A172 (cell line): Measurements from ENCODE around the gene KPNA1. TPM values are rescaled to one million over a fixed set of nuclear protein-coding genes. Genes with fewer than 3 reads are reported as not detected.

Experiments used
- DNase-seq: peaks from one replicate; pipeline ENCODE4 v3.0.0-alpha.2; 2015; ENCODE audit warnings: low spot score
- total RNA-seq: library from RNA; depleted of rRNA; stranded (reverse); fragments of >200 nt; shearing (Covaris generic); gene quantifications from 2 replicates; pipeline ENCODE4 v1.2.3, GENCODE V29; 2014; rRNA removed

The KPNA1 gene
- total RNA-seq, 1 experiment from 2014 or later: 23.8 TPM

GRCh38 chr3:122383771-122384697, 130.7 kb downstream of the KPNA1 start, which contains the start of gene FAM162A:
Gene FAM162A, plus strand, starts transcription at chr3:122384182. Its CDS starts 84 bp downstream, at chr3:122384266.
- DNase-seq: peak; percentile 84

DNA sequence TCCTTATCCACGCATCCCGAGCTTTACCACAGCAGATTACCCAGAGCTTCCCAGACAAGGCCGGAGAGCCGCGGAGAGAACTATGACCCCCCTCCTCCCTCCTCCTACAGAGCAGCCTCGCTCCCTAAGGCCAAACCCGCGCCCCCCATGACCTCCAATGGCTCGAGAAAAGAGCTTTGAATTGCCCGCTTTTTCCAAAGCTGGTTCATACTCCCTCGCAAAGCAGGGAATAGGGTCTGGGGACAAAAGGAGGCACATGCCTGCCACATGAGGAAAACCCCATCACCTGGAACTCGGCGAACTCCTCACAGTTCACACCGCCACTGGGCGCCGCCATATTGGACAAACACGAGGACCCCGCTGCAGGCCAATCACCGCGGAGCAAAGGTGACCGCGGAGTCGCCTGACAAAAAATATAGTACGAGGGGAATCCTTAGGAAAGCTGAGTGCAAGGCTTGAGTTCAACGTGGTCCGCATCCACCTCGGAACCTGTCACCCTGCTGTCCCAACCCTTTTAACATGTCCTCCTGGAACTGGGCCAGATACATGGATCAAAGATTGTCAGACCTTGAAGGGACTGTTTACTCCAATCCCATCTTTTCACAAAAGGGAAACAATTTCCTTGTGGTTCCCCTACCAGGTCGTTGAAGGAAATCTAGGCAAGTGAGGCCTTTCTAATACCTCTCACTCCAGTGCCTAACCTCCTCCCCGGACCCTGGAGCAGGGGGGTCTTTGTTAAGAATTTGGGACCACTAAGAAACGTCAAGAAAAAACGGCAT, 131.7 kb downstream of the KPNA1 start, which contains the start of gene MIX23:
Gene MIX23 (minus strand): TSS at position 344 of the 779 bp plus-strand sequence. CDS start 7 bp downstream, at position 337.
- DNase-seq: peak; percentile 76

DNA sequence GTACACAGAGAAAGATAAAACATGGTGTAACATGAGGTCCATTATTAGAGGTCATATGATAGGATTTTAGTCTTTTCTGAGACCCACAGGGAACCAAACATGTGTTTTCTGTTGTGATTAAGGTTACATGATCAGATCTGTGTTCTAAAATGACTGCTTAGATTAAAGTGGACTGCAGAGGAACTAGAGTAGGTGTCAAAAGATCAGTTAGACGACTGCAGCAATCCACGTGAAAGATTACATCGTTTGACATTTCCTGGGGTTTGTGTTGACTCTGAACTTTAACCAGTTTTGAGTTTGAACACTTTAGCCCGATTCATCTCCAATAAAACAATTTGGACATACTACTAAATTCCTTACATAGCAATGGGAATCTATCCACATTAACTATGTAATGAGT, 136.8 kb downstream of the KPNA1 start:
- DNase-seq: no peak

GRCh38 chr3:122374034-122374433, 140.7 kb downstream of the KPNA1 start:
- no peak for DNase-seq

Other genes with a start within 250 kb of the KPNA1 start
- gene CSTA, start 189.7 kb downstream of the KPNA1 start, total RNA-seq: 0.24 TPM in 1 of 2 replicates, not detected in the other
- gene MIX23, start 131.7 kb downstream of the KPNA1 start, total RNA-seq: 77.5 and 114 TPM in 2 replicates
- 41.2 and 55.3 TPM in 2 replicates for gene FAM162A, start 130.8 kb downstream of the KPNA1 start, total RNA-seq
- gene WDR5B, start 98.9 kb downstream of the KPNA1 start, total RNA-seq: 9.6 and 10.4 TPM in 2 replicates
- gene PARP9, start 49.4 kb upstream of the KPNA1 start, total RNA-seq: 20.6 and 22.8 TPM in 2 replicates
- 26.1 and 26.3 TPM in 2 replicates for gene DTX3L, start 49.4 kb upstream of the KPNA1 start, total RNA-seq
- not detected in 2 replicates for gene PARP15, start 62.7 kb upstream of the KPNA1 start, total RNA-seq
- gene PARP14, start 165.9 kb upstream of the KPNA1 start, total RNA-seq: 20.4 and 22.6 TPM in 2 replicates